Activated CD4-positive, alpha-beta T cell treated with anti-CD3 and anti-CD28 coated beads, Interleukin-2, Interleukin-6, amounts not matched to agents 100 ng/mL and 50 ng/mL, durations not matched to agents 16 hours and 8 hours (primary cell): ENCODE results near the gene RNF223.
"Not testable (repeated sequence)": the region's sequence is repeated elsewhere in the genome, so short reads cannot be mapped to it uniquely, and the experiment has no call there.

Experiments
- DNase-seq: peaks from one replicate; pipeline ENCODE4 v3.0.0-alpha.2; 2020

The RNF223 gene

GRCh38 chr1:1085911-1086841 lies 12.1 kb upstream of the RNF223 start:
- no peak for DNase-seq

GRCh38 chr1:1085171-1085841 lies 11.2 kb upstream of the RNF223 start:
- no peak for DNase-seq

DNA sequence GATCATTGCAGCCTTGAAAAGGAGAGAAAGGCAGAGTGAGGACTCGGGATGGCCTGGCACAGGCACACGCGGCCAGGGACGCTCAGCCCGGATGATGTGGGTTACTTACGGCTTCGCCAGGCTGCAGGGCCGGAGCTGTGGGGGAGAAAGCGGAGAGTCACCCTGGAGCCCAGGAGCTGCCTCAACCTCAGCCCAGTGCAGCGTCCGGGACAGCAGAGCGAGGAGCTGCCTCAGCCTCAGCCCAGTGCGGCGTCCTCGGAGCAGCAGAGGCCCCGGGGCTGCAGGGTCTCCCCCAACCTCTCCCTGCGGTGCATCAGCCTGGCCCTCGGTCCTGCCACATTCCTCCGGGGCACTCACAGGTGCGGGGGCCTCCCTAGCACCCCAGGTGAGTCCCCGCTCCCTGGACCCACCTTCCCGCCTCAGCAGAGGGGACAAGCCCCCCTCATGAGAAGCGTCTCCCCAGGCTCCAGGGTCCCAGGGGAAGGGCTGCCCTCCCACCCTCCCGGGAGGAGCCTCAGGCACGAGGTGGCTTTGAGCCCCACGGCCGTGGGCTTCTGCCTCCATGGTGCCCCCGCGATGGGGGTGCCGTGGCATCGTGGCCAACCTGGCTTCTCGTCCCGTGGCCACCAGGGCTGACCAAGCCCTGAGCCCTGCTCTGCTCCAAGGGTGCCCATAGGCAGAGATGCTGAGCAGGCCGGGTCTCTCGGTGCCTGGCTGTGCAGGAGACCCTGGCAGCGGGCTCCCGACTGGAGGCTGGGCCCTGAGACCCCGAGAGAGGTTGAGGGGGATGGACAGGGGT lies 10.5 kb upstream of the RNF223 start:
- DNase-seq: no peak

- no peak for DNase-seq
These were observed 9.6 kb upstream of the RNF223 start for GRCh38 chr1:1083416-1084371.

GRCh38 chr1:1082776-1083415 lies 8.8 kb upstream of the RNF223 start:
- DNase-seq: no peak

DNA sequence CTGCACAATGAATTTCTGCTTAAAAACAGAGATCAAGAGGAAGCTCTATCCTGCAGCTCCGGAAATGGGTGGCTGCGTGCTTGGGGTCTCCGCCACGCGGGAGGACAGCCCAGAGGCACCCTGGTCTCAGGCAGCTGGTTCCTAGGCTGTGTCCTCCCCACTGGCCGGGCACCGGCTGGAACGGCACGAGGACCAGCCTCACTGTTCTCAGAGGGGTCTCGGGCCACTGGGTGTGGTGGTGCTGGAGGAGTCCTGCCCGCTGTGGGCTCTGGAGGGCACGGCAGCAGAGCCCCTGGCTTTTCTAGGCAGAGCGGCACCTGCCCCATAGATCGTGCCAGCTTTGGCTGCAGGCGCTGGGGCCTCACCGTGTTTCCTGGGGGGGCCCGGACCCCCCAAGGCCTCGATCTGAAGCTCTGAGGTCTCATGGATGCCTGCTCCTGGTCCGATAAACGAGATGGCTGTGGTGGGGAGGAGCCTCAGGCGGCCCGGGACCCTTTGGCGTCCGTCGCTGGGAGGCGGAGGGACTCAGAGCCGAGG lies 8.2 kb upstream of the RNF223 start:
- no peak for DNase-seq

- DNase-seq: no peak
These were observed 7.5 kb upstream of the RNF223 start for GRCh38 chr1:1081311-1082238.

- no peak for DNase-seq
These were observed 6.8 kb upstream of the RNF223 start for GRCh38 chr1:1080951-1081310.

GRCh38 chr1:1080122-1080757 lies 6.1 kb upstream of the RNF223 start:
- peak; percentile 39 for DNase-seq

DNA sequence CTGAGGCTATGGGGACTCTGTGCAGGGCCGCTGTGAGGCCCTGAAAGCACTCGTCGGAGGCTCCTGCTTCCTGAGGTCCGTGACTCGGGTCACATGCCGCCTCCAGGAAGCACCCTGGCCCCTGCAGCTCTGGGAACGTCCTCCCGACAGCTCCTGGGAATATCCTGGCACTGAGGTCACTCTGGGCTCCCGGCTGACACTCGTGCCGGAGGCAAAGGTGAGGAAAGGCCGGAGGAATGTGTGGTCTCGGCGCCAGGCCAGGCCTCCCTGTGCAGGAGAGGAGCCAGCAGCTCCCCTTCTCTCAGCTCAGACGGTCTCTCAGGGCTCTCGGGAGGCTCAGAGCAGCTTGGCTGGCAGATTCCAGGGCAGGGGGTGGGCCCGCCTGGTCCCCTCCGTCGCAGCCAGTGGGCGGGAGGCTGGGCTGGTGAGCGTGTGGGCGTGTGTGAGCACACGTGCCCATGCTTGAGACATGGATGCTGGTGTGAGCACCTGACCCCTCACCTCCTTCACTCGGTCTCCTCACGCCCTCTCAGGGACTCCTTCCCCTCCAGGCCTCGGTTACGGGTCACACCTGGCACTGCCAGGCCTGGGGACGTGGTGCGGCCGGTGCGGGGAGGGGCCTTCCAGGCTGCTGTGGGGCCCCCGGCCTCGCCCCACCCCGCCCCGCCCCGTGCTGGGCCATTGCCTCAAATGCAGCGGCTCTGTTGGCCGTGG lies 5.5 kb upstream of the RNF223 start:
- DNase-seq: peak; percentile 41

GRCh38 chr1:1077396-1077795 lies 3.3 kb upstream of the RNF223 start:
- not testable (repeated sequence) for DNase-seq

- DNase-seq: no peak
These were observed 1.2 kb upstream of the RNF223 start for GRCh38 chr1:1075148-1075935.

GRCh38 chr1:1074631-1075147 lies 583 bp upstream of the RNF223 start:
- no peak for DNase-seq

- no peak for DNase-seq
These were observed 1.0 kb downstream of the RNF223 start for GRCh38 chr1:1072849-1073742.

DNA sequence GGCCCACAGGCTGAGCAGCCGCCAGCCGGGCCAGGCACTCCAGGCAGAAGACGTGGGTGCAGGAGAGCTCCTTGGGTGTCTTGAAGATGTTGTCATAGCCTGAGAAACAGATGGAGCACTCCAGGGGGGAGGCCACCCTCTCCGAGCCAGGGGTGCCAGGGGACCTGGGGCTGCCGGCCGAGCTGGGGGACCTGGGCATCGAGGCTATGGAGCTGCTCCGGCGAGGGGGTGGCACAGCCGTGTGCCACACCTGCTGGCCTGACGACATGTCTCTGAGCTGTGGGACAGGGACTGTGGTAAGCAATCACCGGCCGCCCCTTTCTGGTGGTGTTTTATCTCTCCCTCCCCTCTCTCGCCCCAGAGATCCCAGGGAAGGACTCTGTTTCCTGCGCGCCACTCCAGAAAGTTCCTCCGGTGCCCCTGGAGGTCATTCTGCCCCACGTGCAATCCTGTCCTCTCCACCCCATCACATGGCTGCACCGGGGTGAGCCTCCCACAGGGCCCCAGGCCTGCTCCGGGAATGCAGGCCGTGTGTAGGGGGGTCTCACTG lies 1.7 kb downstream of the RNF223 start:
- no peak for DNase-seq

DNA sequence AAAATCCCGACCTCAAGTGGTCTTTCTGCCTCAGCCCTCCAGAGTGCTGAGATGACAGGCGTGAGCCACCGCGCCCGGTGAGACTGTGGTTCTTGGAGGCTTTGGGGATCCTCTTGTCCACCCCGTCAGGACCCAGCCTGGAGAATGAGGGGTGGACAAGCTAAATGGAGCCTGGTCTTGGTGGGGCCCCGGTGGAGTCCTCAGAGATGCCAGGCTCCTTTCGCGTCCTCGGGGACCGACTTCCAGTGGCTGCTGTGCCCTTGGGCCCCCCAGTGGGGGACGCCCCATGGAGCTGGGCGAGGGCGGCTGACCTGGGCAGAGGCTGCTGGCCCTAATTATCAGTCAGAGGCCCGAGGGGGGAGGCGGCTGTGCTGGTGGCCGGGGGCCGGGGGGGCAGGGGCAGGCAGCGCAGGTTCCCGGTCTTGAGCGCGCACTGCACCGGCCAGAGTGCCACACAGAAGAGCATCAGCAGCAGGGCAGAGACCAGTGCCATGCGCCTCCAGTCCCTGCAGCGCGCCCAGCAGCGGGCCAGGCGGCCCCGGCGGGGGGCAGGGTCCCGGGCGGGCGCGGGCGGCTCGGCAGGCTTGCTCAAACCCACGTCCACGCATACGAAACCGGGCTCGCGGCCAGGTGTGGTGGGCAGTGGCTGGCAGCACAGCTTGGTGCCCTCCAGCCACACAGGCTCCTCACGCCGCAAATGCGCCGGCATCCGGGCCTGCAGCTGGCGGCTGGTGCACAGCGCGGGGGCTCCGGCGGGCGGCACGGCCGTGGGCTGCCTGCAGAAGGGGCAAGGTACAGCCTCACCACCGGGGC lies 2.4 kb downstream of the RNF223 start:
- DNase-seq: no peak
